Hepatocyte (in vitro differentiated cells): ENCODE measurements around the gene RHPN2. TPM values are rescaled to one million over a fixed set of nuclear protein-coding genes. Genes with fewer than 3 reads are reported as not detected.
"Not testable (repeated sequence)": the region's sequence is repeated elsewhere in the genome, so short reads cannot be mapped to it uniquely, and the experiment has no call there.

Experiments used
- DNase-seq: peaks from one replicate; pipeline ENCODE4 v3.0.0-alpha.2; 2016; ENCODE audit warnings: low spot score
- H2AFZ ChIP-seq: fragments of 200-600 bp; sonication (generic); 2 replicates; pipeline ENCODE4 v1.6.0; 2016; ENCODE audit warnings: antibody characterized with exemption, mild to moderate bottlenecking
- H3K27ac ChIP-seq: fragments of 200-600 bp; sonication (generic); 2 replicates; pipeline ENCODE4 v1.5.1; 2016; ENCODE audit warnings: mild to moderate bottlenecking
- H3K27me3 ChIP-seq: fragments of 200-600 bp; sonication (generic); 2 replicates; pipeline ENCODE4 v1.6.1; 2016
- H3K36me3 ChIP-seq: fragments of 200-600 bp; sonication (generic); replicated peaks from 2 replicates; pipeline ENCODE4 v1.5.1; 2016; ENCODE audit warnings: low read depth; ENCODE audit not compliant: insufficient read depth
- H3K4me1 ChIP-seq: fragments of 200-600 bp; sonication (generic); 2 replicates; pipeline ENCODE4 v1.5.1; 2016; ENCODE audit warnings: mild to moderate bottlenecking, moderate library complexity; ENCODE audit not compliant: insufficient read depth
- H3K4me2 ChIP-seq: fragments of 200-600 bp; sonication (generic); 2 replicates; pipeline ENCODE4 v1.6.0; 2016
- H3K4me3 ChIP-seq: fragments of 200-600 bp; sonication (generic); 2 replicates; pipeline ENCODE4 v1.5.1; 2016; ENCODE audit warnings: mild to moderate bottlenecking
- H3K79me2 ChIP-seq: fragments of 200-600 bp; sonication (generic); 2 replicates; pipeline ENCODE4 v1.6.0; 2017; ENCODE audit warnings: mild to moderate bottlenecking
- H3K9me2 ChIP-seq: fragments of 200-600 bp; sonication (generic); replicated peaks from 2 replicates; pipeline ENCODE4 v1.6.0; 2017; ENCODE audit warnings: mild to moderate bottlenecking; ENCODE audit not compliant: insufficient read depth
- H3K9me3 ChIP-seq: fragments of 200-600 bp; sonication (generic); 2 replicates; pipeline ENCODE4 v1.5.1; 2016; ENCODE audit warnings: low read depth, mild to moderate bottlenecking
- H4K20me1 ChIP-seq: fragments of 200-600 bp; sonication (generic); 2 replicates; pipeline ENCODE4 v1.6.0; 2016; ENCODE audit warnings: mild to moderate bottlenecking; ENCODE audit not compliant: insufficient read depth, poor library complexity, severe bottlenecking
- CTCF ChIP-seq: fragments of 200-600 bp; sonication (generic); IDR thresholded peaks from 2 replicates; pipeline ENCODE4 v1.5.1; 2016; ENCODE audit warnings: antibody characterized with exemption, mild to moderate bottlenecking; ENCODE audit not compliant: poor library complexity
- EZH2 ChIP-seq: fragments of 200-600 bp; sonication (generic); IDR thresholded peaks from 2 replicates; pipeline ENCODE4 v1.6.1; 2016; ENCODE audit warnings: antibody characterized with exemption, mild to moderate bottlenecking, borderline replicate concordance
- EZH2phosphoT487 ChIP-seq: fragments of 200-600 bp; sonication (generic); IDR thresholded peaks from one replicate; pipeline ENCODE4 v1.6.1; 2018; ENCODE audit warnings: antibody characterized with exemption, mild to moderate bottlenecking, low read depth, moderate library complexity; ENCODE audit not compliant: unreplicated experiment, severe bottlenecking
- WGBS: methylation state at CpG from one replicate; pipeline ENCODE4 v1.1.6; 2016; ENCODE audit warnings: low lambda C conversion rate; ENCODE audit errors: missing lambda C conversion rate; 5-methylcytosine and 5-hydroxymethylcytosine counted together
- polyA plus RNA-seq: library from polyadenylated mRNA; unstranded; fragments of >200 nt; fragmentation: Nextera tagmentation; extraction: Ambion mirVana; gene quantifications from 2 replicates; pipeline ENCODE4 v1.2.1, GENCODE V29; 2016
- total RNA-seq: library from RNA; depleted of rRNA; stranded (reverse); fragments of >200 nt; gene quantifications from 2 replicates; pipeline ENCODE4 v1.2.3, GENCODE V29; 2014

RHPN2 gene
- total and polyA plus RNA-seq, 2 experiments from 2014 or later: 44.3 to 67.9 TPM

GRCh38 chr19:33000510-33000909 lies 64.2 kb downstream of the RHPN2 start:
- no peak overlapping the region for H3K4me2 ChIP-seq
- no peak overlapping the region for H3K27ac ChIP-seq
- no peaks in the 10 kb centered on the region for H3K79me2 ChIP-seq
- no peak overlapping the region for H3K4me3 ChIP-seq
- no peak for DNase-seq
- 88% methylated on average over 8 of the region's 8 CpGs for WGBS
- no peaks in the 10 kb centered on the region for H3K36me3 ChIP-seq
- H3K9me2 ChIP-seq: no peaks in the 10 kb centered on the region
- H4K20me1 ChIP-seq: no peaks in the 10 kb centered on the region
- TF ChIP-seq EZH2phosphoT487 (no peak), EZH2 (no peak), CTCF (no peak)
- H3K9me3 ChIP-seq: no peaks in the 10 kb centered on the region
- H2AFZ ChIP-seq: no peak overlapping the region
- no peaks in the 10 kb centered on the region for H3K27me3 ChIP-seq
- peaks cover 2% of the 10 kb centered on the region for H3K4me1 ChIP-seq

- DNase-seq: no peak
- Histone ChIP-seq H3K79me2 (no peaks in the 10 kb centered on the region), H3K4me2 (no peak overlapping the region), H4K20me1 (no peaks in the 10 kb centered on the region), H3K4me1 (peaks cover 2% of the 10 kb centered on the region), H3K27me3 (no peaks in the 10 kb centered on the region), H3K27ac (no peak overlapping the region), H3K4me3 (no peak overlapping the region), H2AFZ (no peak overlapping the region), H3K9me2 (no peaks in the 10 kb centered on the region), H3K9me3 (no peaks in the 10 kb centered on the region), H3K36me3 (no peaks in the 10 kb centered on the region)
- 63% methylated on average over 2 of the region's 3 CpGs for WGBS
- TF ChIP-seq EZH2 (no peak), EZH2phosphoT487 (no peak)
These were observed 66.0 kb downstream of the RHPN2 start for GRCh38 chr19:32998722-32999121.

DNA sequence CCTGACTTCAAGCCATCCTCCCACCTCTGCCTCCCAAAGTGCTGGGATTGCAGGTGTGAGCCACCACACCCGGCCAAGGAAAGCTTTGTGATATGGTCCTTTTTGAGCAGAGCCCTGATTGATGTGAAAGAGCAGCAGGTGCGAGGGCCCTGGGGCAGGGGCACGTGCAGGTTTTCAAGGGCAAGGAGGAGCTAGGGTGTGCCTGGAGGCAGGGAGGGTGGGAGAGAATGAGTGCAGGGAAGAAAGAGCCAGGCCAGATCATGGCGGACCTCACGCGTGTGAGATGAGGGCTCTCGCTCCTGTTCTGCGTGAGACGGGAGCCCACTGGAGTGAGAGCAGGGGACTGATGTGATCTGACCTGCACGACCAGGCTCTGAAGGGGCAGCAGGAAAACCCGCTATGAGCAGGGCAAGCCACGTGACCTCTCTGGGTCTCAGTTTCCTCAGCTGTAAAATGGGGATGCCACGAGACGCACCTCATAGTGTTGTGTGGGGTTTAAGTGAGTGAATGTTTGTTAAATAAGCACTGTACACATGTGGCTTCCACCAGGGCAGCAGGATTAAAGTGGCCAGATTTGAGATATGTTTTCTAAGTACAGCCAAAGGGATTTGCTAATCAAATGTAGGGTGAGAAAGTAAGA lies 66.9 kb downstream of the RHPN2 start:
- DNase-seq: no peak
- H4K20me1 ChIP-seq: no peaks in the 10 kb centered on the region
- peaks cover 2% of the 10 kb centered on the region for H3K4me1 ChIP-seq
- H3K27me3 ChIP-seq: no peaks in the 10 kb centered on the region
- no peaks in the 10 kb centered on the region for H3K9me3 ChIP-seq
- H3K9me2 ChIP-seq: no peaks in the 10 kb centered on the region
- WGBS: 93% methylated on average over 14 of the region's 14 CpGs
- no peaks in the 10 kb centered on the region for H3K36me3 ChIP-seq
- H3K79me2 ChIP-seq: no peaks in the 10 kb centered on the region
- no peak for TF ChIP-seq EZH2
- no peak for TF ChIP-seq EZH2phosphoT487
- no peak for TF ChIP-seq CTCF
- no peak overlapping the region for H3K4me2 ChIP-seq
- no peak overlapping the region for H2AFZ ChIP-seq
- no peak overlapping the region for H3K4me3 ChIP-seq
- H3K27ac ChIP-seq: peak overlapping the region; percentile 63

GRCh38 chr19:32997061-32997464 lies 67.6 kb downstream of the RHPN2 start:
- not testable (repeated sequence) for H2AFZ ChIP-seq, H3K36me3 ChIP-seq, H3K4me2 ChIP-seq, H4K20me1 ChIP-seq, H3K4me3 ChIP-seq, H3K4me1 ChIP-seq, H3K79me2 ChIP-seq, H3K9me3 ChIP-seq, H3K9me2 ChIP-seq, H3K27me3 ChIP-seq
- H3K27ac ChIP-seq: peak overlapping the region; percentile 63
- WGBS: 48% methylated on average over 7 of the region's 7 CpGs
- DNase-seq: peak; percentile 60

GRCh38 chr19:32995966-32996365 lies 68.7 kb downstream of the RHPN2 start:
- not testable (repeated sequence) for H3K9me3 ChIP-seq, H3K9me2 ChIP-seq, H3K4me3 ChIP-seq, H3K4me1 ChIP-seq, H3K36me3 ChIP-seq, H3K27me3 ChIP-seq, H3K27ac ChIP-seq, DNase-seq, H4K20me1 ChIP-seq, H3K79me2 ChIP-seq, H2AFZ ChIP-seq, H3K4me2 ChIP-seq
- 86% methylated on average over 17 of the region's 17 CpGs for WGBS
